Umbilical cord (tissue), 2 donors: Measurements from ENCODE around the gene MPP3. TPM values are rescaled to one million over a fixed set of nuclear protein-coding genes. Genes with fewer than 3 reads are reported as not detected.
A peak's percentile ranks its signal among the peaks of the same experiment; 100 is the strongest.
"Not testable (repeated sequence)": the region's sequence is repeated elsewhere in the genome, so short reads cannot be mapped to it uniquely, and the experiment has no call there.

ENCODE experiments used
- DNase-seq: peaks from one replicate; pipeline ENCODE4 v3.0.0-alpha.2; 2015; ENCODE audit warnings: low spot score
- total RNA-seq: library from RNA; depleted of rRNA; stranded (reverse); fragments of >200 nt; gene quantifications from one replicate; pipeline ENCODE4 v1.2.3, GENCODE V29; 2014; ENCODE audit warnings: low replicate concordance; ENCODE audit not compliant: insufficient read depth

MPP3 gene
- total RNA-seq, result 11.6 TPM

GRCh38 chr17:43832976-43833829, at the start of gene MPP3:
MPP3 (minus strand) TSS chr17:43833146; CDS start chr17:43831906, 1,240 bp downstream.
- DNase-seq, result peak; percentile 81

DNA sequence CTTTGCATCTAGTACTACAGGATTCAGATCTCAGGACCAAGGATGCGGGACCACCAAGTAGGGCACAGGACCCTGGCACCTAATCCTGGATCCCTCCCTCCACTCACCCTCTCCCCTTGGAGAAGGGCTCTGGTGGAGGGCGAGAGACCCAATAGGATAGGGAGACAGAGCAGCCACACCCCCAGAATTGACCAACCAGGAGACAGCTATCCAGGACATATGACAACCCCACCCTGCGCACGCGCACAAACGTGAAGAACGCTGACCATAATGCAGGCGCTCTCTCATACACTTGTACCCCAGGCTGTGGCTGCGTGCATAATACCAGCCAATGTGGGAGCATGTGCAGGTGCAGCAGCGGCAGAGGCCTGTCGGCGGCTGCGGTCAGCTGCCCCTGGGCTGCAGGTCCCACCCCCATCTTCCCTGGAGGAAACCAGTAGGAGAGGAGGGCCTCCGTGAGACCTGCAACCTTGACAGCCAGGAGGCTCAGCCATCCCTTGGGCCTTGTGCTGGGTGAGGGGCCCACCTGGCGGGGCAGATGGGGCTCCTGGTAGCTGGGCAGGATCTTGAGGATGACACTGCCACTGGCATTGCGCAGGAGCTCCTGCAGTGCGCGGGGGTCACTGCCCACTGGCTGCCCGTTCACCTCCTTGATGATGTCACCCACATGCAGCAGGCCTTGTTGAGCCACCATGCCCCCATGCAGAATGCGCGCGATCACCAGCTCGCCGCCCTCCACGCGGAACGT, 49.0 kb upstream of the MPP3 start:
- DNase-seq, result no peak

DNA sequence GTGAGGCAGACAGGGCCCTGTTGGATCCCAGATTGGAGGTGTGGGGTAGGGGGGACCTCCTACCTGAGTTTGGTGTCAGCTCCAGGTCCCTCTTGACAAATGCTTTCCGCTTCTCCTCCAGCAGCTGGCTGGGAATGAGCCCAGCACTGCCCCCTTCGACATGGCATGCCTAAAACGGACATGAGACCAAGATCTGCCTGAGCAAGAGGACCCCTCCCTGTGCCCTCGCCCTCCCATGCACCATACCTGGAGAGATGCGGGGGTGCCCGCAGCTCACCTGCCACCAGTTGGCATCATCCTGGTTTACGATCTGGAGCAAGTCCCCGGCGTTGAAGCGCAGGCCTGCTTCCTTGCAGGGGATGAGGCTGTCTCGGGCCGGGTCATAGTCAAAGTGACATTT, 48.2 kb upstream of the MPP3 start:
- DNase-seq, result no peak

DNA sequence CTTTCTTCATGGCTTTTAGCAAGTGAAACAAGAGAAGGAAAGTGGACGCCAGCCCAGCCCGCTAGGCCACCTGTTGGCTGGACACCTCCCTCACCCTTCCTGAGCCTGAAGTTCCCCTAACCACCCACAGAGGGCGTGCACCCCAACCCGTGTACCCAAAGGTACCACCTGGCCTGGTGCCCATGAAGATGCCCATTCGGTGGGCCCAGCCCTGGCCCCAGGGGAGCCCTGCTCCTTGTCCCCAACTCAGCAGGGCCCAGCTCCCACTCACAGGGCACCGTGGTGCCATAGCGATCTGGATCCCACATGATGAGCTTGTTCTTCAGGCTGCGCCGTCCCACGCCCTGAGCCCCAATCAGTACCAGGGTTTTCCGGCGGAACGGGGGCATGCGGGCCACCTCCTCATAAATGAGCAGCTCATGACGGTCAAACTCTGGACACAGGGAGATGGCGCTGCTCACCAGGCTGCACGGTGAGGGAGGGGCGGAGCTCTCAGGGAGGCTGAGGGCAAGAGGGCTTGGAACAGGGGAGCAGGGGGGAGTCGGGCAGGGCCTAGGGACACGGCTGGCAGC, 47.6 kb upstream of the MPP3 start:
- DNase-seq, result no peak

GRCh38 chr17:43879723-43880419, 46.9 kb upstream of the MPP3 start:
- no peak for DNase-seq

GRCh38 chr17:43878260-43879175, 45.6 kb upstream of the MPP3 start:
- peak; percentile 90 for DNase-seq

DNA sequence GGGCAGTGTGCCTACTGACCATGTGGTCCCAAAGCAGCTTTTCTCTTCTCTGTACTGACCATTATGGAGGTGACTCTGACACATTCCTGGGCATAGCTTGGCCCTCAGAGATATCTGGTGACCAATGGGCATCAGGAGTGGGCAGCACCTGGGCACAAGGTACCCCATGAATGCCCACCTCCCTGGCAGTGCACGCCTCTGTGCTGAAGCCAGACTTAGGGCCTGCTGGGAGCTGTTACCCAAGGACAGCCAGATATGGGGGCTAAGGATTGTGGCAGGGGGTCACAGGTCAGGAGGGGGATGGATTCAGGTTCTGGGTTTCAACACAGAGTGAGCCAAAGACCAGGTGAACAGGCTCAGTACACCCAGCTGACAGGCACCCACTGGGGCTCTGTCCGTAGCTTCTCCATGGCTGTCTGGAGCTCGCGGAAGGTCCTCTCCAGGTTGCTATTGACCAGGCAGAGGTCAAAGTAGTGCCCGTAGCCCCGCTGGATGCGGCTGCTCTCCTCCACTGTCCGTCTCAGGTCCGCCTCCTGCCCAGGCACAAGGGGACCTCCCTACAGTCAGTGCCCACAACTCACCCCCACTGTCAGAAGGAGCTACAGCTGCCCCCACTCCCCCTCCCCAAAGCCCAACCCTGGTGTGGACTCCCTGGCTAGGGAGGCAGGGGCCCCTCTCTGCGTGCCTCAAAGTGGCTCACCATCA, 44.7 kb upstream of the MPP3 start:
- no peak for DNase-seq

DNA sequence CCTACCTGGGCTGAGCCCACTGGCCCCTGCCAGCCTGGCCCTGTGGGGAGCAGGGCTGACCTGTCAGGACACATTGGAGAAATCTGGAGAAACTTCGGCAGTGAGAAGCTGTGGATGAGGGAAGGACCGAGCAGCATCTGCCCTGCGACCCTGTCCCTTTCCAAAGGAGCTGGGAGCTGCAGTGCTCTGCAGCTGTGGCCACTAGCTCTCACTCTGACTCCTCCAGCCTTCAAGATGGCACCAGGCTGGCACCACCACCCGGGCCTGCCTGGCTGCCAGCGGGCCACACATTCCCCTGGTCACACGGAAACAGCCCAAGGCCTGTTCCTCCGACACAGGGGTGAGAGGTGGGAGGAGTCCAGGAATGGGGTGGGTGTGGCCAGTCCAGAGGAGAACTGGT, 44.1 kb upstream of the MPP3 start:
- DNase-seq, result no peak

DNA sequence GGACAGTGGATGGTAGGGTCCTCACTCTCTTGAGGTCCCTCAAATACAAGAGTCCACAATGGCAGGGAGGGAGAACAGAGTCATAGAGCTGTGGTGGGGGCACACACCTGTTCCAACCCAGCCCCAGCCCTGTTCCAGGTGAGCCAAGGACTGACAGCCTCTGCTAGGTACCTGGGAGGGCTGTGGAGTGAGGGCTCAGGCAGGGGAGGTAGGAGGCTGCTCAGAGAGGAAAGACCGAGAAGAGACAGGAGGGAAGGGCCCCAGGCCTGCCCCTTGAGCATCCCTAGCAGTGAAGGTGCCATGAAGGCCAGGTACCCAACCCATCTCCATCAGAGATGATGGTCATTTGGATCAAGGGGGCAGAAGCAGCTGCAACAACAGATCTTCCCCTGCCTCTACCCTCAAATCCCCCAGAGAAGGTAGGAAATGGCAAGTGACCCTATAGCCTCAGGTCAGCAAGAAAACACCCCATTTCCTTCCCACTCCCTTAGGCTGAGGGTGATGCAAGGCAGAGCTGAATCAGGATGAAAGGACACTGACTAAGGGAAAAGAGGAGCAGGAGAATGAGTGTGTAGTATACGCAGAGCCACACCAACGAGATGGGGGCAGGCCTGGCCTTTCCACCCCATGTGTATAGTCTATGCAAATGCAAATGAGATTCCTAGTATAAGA, 42.7 kb upstream of the MPP3 start:
- no peak for DNase-seq

- DNase-seq, result no peak
These were observed 41.3 kb upstream of the MPP3 start for GRCh38 chr17:43874293-43874692.

- DNase-seq, result no peak
These were observed 40.9 kb upstream of the MPP3 start for GRCh38 chr17:43873815-43874214.

- no peak for DNase-seq
These were observed 40.1 kb upstream of the MPP3 start for GRCh38 chr17:43873091-43873490.

DNA sequence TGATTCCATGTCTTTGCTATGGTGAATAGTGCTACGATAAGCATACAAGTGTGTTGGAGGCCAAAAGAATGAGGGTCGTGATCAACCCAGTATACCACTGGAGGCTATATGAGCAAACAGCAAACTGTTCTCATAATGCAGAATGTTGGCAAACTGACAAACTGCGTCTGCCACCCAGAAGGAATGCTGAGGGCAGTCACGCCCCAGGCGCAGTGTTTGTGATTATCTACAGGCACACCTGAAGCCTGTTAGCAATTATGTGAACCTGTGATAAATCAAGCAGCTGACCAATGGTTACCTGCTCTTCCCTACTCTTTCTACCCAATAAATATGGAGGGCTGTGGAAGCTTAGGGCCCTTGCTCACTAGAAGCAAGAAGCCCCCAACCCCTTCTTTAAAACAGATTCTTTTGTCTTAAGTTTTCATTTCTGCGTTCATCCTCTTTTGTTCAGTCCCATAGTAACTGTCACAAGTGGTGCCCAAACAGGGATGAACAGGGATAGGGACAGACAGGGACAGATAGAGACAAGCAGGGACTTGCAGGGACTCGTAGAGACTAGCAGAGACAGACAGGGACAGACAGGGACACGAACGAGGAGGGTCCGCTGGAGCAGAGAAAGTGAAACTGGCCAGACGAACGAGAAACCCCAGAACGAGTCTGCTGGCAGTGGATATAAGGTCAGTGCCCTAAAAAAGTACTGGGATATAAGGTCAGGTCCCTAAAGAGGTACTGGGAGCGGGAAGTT, 39.2 kb upstream of the MPP3 start:
- DNase-seq, result peak; percentile 21

DNA sequence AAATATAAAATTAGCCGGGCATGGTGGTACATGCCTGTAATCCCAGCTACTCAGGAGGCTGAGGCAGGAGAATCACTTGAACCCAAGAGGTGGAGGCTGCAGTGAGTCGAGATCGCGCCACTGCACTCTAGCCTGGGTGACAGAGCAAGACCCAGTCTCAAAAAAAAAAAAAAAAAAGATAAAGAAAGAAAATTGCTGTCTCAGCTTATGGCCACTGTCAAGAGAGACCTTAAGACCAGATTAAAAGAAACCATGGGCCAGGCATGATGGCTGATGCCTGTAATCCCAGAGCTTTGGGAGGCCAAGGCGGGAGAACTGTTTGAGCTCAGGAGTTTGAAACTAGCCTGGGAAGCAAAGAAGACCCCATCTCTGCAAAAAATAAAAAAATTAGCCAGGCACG, 36.1 kb upstream of the MPP3 start:
- not testable (repeated sequence) for DNase-seq

- DNase-seq, result no peak
These were observed 35.5 kb upstream of the MPP3 start for GRCh38 chr17:43868226-43868994.

- DNase-seq, result no peak
These were observed 31.4 kb upstream of the MPP3 start for GRCh38 chr17:43864161-43864984.

GRCh38 chr17:43861960-43862359, 29.0 kb upstream of the MPP3 start:
- no peak for DNase-seq
